ENCODE results near the gene TPBG.

Gene TPBG

GRCh38 chr6:82360552-82360951, 3.1 kb upstream of the TPBG start:
- TF ChIP-seq EP300 (IDR thresholded peaks at IDR 0.05; ENCODE audit: borderline replicate concordance): no peak
- TF ChIP-seq TCF12 (IDR thresholded peaks at IDR 0.05; ENCODE audit: low read depth): no peak
- TF ChIP-seq TEAD4 (IDR thresholded peaks at IDR 0.05): no peak

- TF ChIP-seq NFIC (IDR thresholded peaks at IDR 0.05) (no peak), CREB1 (IDR thresholded peaks at IDR 0.05; ENCODE audit: low read depth) (no peak), EGR1 (IDR thresholded peaks at IDR 0.05) (no peak), TAF1 (IDR thresholded peaks at IDR 0.05; ENCODE audit: low read depth) (no peak), ZBTB7A (IDR thresholded peaks at IDR 0.05; ENCODE audit: low read depth) (no peak), USF1 (IDR thresholded peaks at IDR 0.05) (no peak), MAX (IDR thresholded peaks at IDR 0.05) (no peak), YY1 (IDR thresholded peaks at IDR 0.05; ENCODE audit: low read depth) (no peak), TEAD4 (IDR thresholded peaks at IDR 0.05) (no peak), REST (IDR thresholded peaks at IDR 0.05; ENCODE audit: low read depth) (no peak), TCF12 (IDR thresholded peaks at IDR 0.05; ENCODE audit: low read depth) (no peak), FOXM1 (IDR thresholded peaks at IDR 0.05; ENCODE audit: borderline replicate concordance, low read depth) (no peak), CEBPB (IDR thresholded peaks at IDR 0.05) (no peak), RAD21 (IDR thresholded peaks at IDR 0.05; ENCODE audit: low read depth) (no peak), EP300 (IDR thresholded peaks at IDR 0.05; ENCODE audit: borderline replicate concordance) (no peak)
These were observed 2.0 kb upstream of the TPBG start for GRCh38 chr6:82361631-82362030.

GRCh38 chr6:82362144-82362543, 1.5 kb upstream of the TPBG start:
- TF ChIP-seq YY1 (IDR thresholded peaks at IDR 0.05; ENCODE audit: low read depth) (no peak), FOXM1 (IDR thresholded peaks at IDR 0.05; ENCODE audit: borderline replicate concordance, low read depth) (no peak), CREB1 (IDR thresholded peaks at IDR 0.05; ENCODE audit: low read depth) (no peak), MAX (IDR thresholded peaks at IDR 0.05) (no peak), NFIC (IDR thresholded peaks at IDR 0.05) (no peak), EP300 (IDR thresholded peaks at IDR 0.05; ENCODE audit: borderline replicate concordance) (no peak), TEAD4 (IDR thresholded peaks at IDR 0.05) (no peak), CEBPB (IDR thresholded peaks at IDR 0.05) (no peak), RAD21 (IDR thresholded peaks at IDR 0.05; ENCODE audit: low read depth) (no peak), EGR1 (IDR thresholded peaks at IDR 0.05) (no peak), ZBTB7A (IDR thresholded peaks at IDR 0.05; ENCODE audit: low read depth) (no peak), REST (IDR thresholded peaks at IDR 0.05; ENCODE audit: low read depth) (no peak), USF1 (IDR thresholded peaks at IDR 0.05) (no peak), TCF12 (IDR thresholded peaks at IDR 0.05; ENCODE audit: low read depth) (no peak), TAF1 (IDR thresholded peaks at IDR 0.05; ENCODE audit: low read depth) (no peak)

GRCh38 chr6:82362878-82363427, 664 bp upstream of the TPBG start:
- no peak for TF ChIP-seq REST (IDR thresholded peaks at IDR 0.05; ENCODE audit: low read depth)
